ENCODE results near the gene TVP23A. TPM values are rescaled to one million over a fixed set of nuclear protein-coding genes. Genes with fewer than 3 reads are reported as not detected.
"Not testable (repeated sequence)": the region's sequence is repeated elsewhere in the genome, so short reads cannot be mapped to it uniquely, and the experiment has no call there.

The TVP23A gene
- total RNA-seq, 2 experiments from 2014 or later: not detected

- Mint-ChIP-seq H3K36me3 (peaks cover 3% of the 10 kb centered on the region), H3K4me1 (peaks cover 32% of the 10 kb centered on the region), H3K27me3 (peaks cover 23% of the 10 kb centered on the region), H3K4me3 (no peak overlapping the region), H3K9me3 (ENCODE audit: low read depth) (no peaks in the 10 kb centered on the region), H3K27ac (no peak overlapping the region)
- DNase-seq: no peak
- CTCF ChIA-PET: no interaction called here
- no peak for ATAC-seq
These were observed 9.7 kb downstream of the TVP23A start for GRCh38 chr16:10808850-10809249.

- H3K36me3 Mint-ChIP-seq: peaks cover 3% of the 10 kb centered on the region
- peaks cover 23% of the 10 kb centered on the region for H3K27me3 Mint-ChIP-seq
- no peak overlapping the region for H3K27ac Mint-ChIP-seq
- ATAC-seq: no peak
- H3K4me3 Mint-ChIP-seq: no peak overlapping the region
- DNase-seq: no peak
- peaks cover 30% of the 10 kb centered on the region for H3K4me1 Mint-ChIP-seq
- CTCF ChIA-PET: no interaction called here
- H3K9me3 Mint-ChIP-seq (ENCODE audit: low read depth): no peaks in the 10 kb centered on the region
These were observed 10.4 kb downstream of the TVP23A start for GRCh38 chr16:10808218-10808617.

GRCh38 chr16:10806698-10807097, 11.9 kb downstream of the TVP23A start:
- Mint-ChIP-seq H3K27me3 (peaks cover 27% of the 10 kb centered on the region), H3K9me3 (ENCODE audit: low read depth) (no peaks in the 10 kb centered on the region), H3K4me3 (no peak overlapping the region), H3K4me1 (peaks cover 18% of the 10 kb centered on the region), H3K36me3 (peaks cover 3% of the 10 kb centered on the region), H3K27ac (no peak overlapping the region)
- ATAC-seq (no peak), DNase-seq (no peak)
- CTCF ChIA-PET: interaction anchor here (1.2 kb wide), 1 partner anchor 112 kb away, joined by 3 read pairs; no protein-coding TSS in a partner anchor

GRCh38 chr16:10805334-10805733, 13.3 kb downstream of the TVP23A start:
- CTCF ChIA-PET: no interaction called here
- no peak for DNase-seq
- H3K27ac Mint-ChIP-seq: no peak overlapping the region
- H3K36me3 Mint-ChIP-seq: peaks cover 3% of the 10 kb centered on the region
- peaks cover 27% of the 10 kb centered on the region for H3K27me3 Mint-ChIP-seq
- no peak for ATAC-seq
- H3K9me3 Mint-ChIP-seq (ENCODE audit: low read depth): no peaks in the 10 kb centered on the region
- peaks cover 14% of the 10 kb centered on the region for H3K4me1 Mint-ChIP-seq
- H3K4me3 Mint-ChIP-seq: no peak overlapping the region

- Mint-ChIP-seq H3K4me3 (no peak overlapping the region), H3K4me1 (no peaks in the 10 kb centered on the region), H3K27ac (no peak overlapping the region), H3K36me3 (peaks cover 2% of the 10 kb centered on the region), H3K27me3 (peaks cover 10% of the 10 kb centered on the region), H3K9me3 (ENCODE audit: low read depth) (peaks cover 2% of the 10 kb centered on the region)
- DNase-seq: no peak
- ATAC-seq: no peak
- CTCF ChIA-PET: no interaction called here
These were observed 18.9 kb downstream of the TVP23A start for GRCh38 chr16:10799736-10800135.

- H3K36me3 Mint-ChIP-seq: no peaks in the 10 kb centered on the region
- DNase-seq (no peak), ATAC-seq (no peak)
- peaks cover 36% of the 10 kb centered on the region for H3K27me3 Mint-ChIP-seq
- H3K4me3 Mint-ChIP-seq: no peak overlapping the region
- H3K4me1 Mint-ChIP-seq: no peaks in the 10 kb centered on the region
- no peak overlapping the region for H3K27ac Mint-ChIP-seq
- H3K9me3 Mint-ChIP-seq (ENCODE audit: low read depth): no peaks in the 10 kb centered on the region
- CTCF ChIA-PET: no interaction called here
These were observed 27.5 kb downstream of the TVP23A start for GRCh38 chr16:10791048-10791447.

GRCh38 chr16:10788630-10789029, 30.0 kb downstream of the TVP23A start:
- CTCF ChIA-PET; H3K36me3 Mint-ChIP-seq; DNase-seq; H3K27ac Mint-ChIP-seq; H3K4me1 Mint-ChIP-seq; ATAC-seq; H3K9me3 Mint-ChIP-seq (ENCODE audit: low read depth); H3K4me3 Mint-ChIP-seq: not testable (repeated sequence)
- peaks cover 35% of the 10 kb centered on the region for H3K27me3 Mint-ChIP-seq

- DNase-seq (no peak), ATAC-seq (no peak)
- Mint-ChIP-seq H3K9me3 (ENCODE audit: low read depth) (no peaks in the 10 kb centered on the region), H3K36me3 (no peaks in the 10 kb centered on the region), H3K27me3 (peaks cover 43% of the 10 kb centered on the region), H3K27ac (no peak overlapping the region), H3K4me1 (no peaks in the 10 kb centered on the region), H3K4me3 (no peak overlapping the region)
- CTCF ChIA-PET: no interaction called here
These were observed 31.3 kb downstream of the TVP23A start for GRCh38 chr16:10787304-10787703.

GRCh38 chr16:10782628-10783027, 36.0 kb downstream of the TVP23A start:
- Mint-ChIP-seq H3K4me3 (no peak overlapping the region), H3K27ac (no peak overlapping the region), H3K4me1 (peaks cover 2% of the 10 kb centered on the region), H3K36me3 (no peaks in the 10 kb centered on the region), H3K27me3 (peaks cover 61% of the 10 kb centered on the region), H3K9me3 (ENCODE audit: low read depth) (no peaks in the 10 kb centered on the region)
- CTCF ChIA-PET: no interaction called here
- no peak for DNase-seq
- ATAC-seq: no peak

GRCh38 chr16:10780628-10781027, 38.0 kb downstream of the TVP23A start:
- DNase-seq: no peak
- Mint-ChIP-seq H3K4me1 (peaks cover 10% of the 10 kb centered on the region), H3K4me3 (no peak overlapping the region), H3K27me3 (peaks cover 60% of the 10 kb centered on the region), H3K36me3 (no peaks in the 10 kb centered on the region), H3K27ac (no peak overlapping the region), H3K9me3 (ENCODE audit: low read depth) (no peaks in the 10 kb centered on the region)
- ATAC-seq: no peak
- CTCF ChIA-PET: no interaction called here

- peaks cover 62% of the 10 kb centered on the region for H3K27me3 Mint-ChIP-seq
- H3K9me3 Mint-ChIP-seq (ENCODE audit: low read depth); ATAC-seq; H3K27ac Mint-ChIP-seq; H3K36me3 Mint-ChIP-seq; DNase-seq; H3K4me3 Mint-ChIP-seq: not testable (repeated sequence)
- peaks cover 15% of the 10 kb centered on the region for H3K4me1 Mint-ChIP-seq
- CTCF ChIA-PET: interaction anchor here (1.5 kb wide), 1 partner anchor 14 kb away, joined by 5 read pairs; no protein-coding TSS in a partner anchor
These were observed 38.7 kb downstream of the TVP23A start for GRCh38 chr16:10779908-10780307.

- DNase-seq (no peak), ATAC-seq (no peak)
- H3K27me3 Mint-ChIP-seq: peaks cover 64% of the 10 kb centered on the region
- H3K9me3 Mint-ChIP-seq (ENCODE audit: low read depth): no peaks in the 10 kb centered on the region
- CTCF ChIA-PET: no interaction called here
- no peaks in the 10 kb centered on the region for H3K36me3 Mint-ChIP-seq
- peaks cover 15% of the 10 kb centered on the region for H3K4me1 Mint-ChIP-seq
- H3K4me3 Mint-ChIP-seq: no peak overlapping the region
- no peak overlapping the region for H3K27ac Mint-ChIP-seq
These were observed 41.2 kb downstream of the TVP23A start for GRCh38 chr16:10777356-10777755.

GRCh38 chr16:10776923-10777322, 41.7 kb downstream of the TVP23A start:
- Mint-ChIP-seq H3K27me3 (peaks cover 62% of the 10 kb centered on the region), H3K4me1 (peaks cover 15% of the 10 kb centered on the region)
- H3K9me3 Mint-ChIP-seq (ENCODE audit: low read depth); H3K4me3 Mint-ChIP-seq; H3K27ac Mint-ChIP-seq; DNase-seq; H3K36me3 Mint-ChIP-seq; CTCF ChIA-PET; ATAC-seq: not testable (repeated sequence)

- Mint-ChIP-seq H3K9me3 (ENCODE audit: low read depth) (no peaks in the 10 kb centered on the region), H3K36me3 (no peaks in the 10 kb centered on the region), H3K27me3 (peaks cover 59% of the 10 kb centered on the region), H3K4me3 (no peak overlapping the region), H3K27ac (no peak overlapping the region), H3K4me1 (peaks cover 15% of the 10 kb centered on the region)
- DNase-seq: peak; percentile 64
- CTCF ChIA-PET: interaction anchor here (0.7 kb wide), 1 partner anchor 10 kb away, joined by 6 read pairs; no protein-coding TSS in a partner anchor
- ATAC-seq: peak; percentile 80
These were observed 42.3 kb downstream of the TVP23A start for GRCh38 chr16:10776280-10776679.

GRCh38 chr16:10770907-10771306, 47.7 kb downstream of the TVP23A start:
- H3K9me3 Mint-ChIP-seq (ENCODE audit: low read depth): no peaks in the 10 kb centered on the region
- ATAC-seq (peak; percentile 20), DNase-seq (no peak)
- H3K4me3 Mint-ChIP-seq: no peak overlapping the region
- CTCF ChIA-PET: no interaction called here
- peaks cover 18% of the 10 kb centered on the region for H3K4me1 Mint-ChIP-seq
- peaks cover 18% of the 10 kb centered on the region for H3K27me3 Mint-ChIP-seq
- no peak overlapping the region for H3K27ac Mint-ChIP-seq
- peaks cover 6% of the 10 kb centered on the region for H3K36me3 Mint-ChIP-seq

Data from activated CD8-positive, alpha-beta memory T cell treated with anti-CD3 and anti-CD28 coated beads, Interleukin-2, amount 10 ng/mL, durations not matched to agents 7 days and 5 days (primary cell).